Stimulated activated CD4-positive, alpha-beta T cell treated with anti-CD3 and anti-CD28 coated beads, Interleukin-15, amount 100 ng/mL, for 1 hour (primary cell): ENCODE data around the gene RPS23.
A peak's percentile ranks its signal among the peaks of the same experiment; 100 is the strongest.

ENCODE experiments used
- DNase-seq, 2 donors: peaks; one replicate each; pipeline ENCODE4 v3.0.0-alpha.2; 2020; ENCODE audit warnings: low read depth in 1 of 2, low spot score in 1 of 2

Gene RPS23

GRCh38 chr5:82244854-82245635 lies 33.1 kb downstream of the RPS23 start:
- DNase-seq: no peak

GRCh38 chr5:82244151-82244550 lies 34.0 kb downstream of the RPS23 start:
- no peak for DNase-seq

GRCh38 chr5:82234885-82235284 lies 43.3 kb downstream of the RPS23 start:
- no peak for DNase-seq

GRCh38 chr5:82225525-82226172 lies 52.5 kb downstream of the RPS23 start:
- DNase-seq: peak; percentile 12 to 20
